H1 (cell line): ENCODE results near the gene CCDC78. TPM values are rescaled to one million over a fixed set of nuclear protein-coding genes. Genes with fewer than 3 reads are reported as not detected.
A peak's percentile ranks its signal among the peaks of the same experiment; 100 is the strongest.

ENCODE experiments used
- CEBPB ChIP-seq: IDR thresholded peaks from 2 replicates; pipeline ENCODE4 v1.6.1; 2012; ENCODE audit warnings: low read depth, low read length
- CTBP2 ChIP-seq: IDR thresholded peaks from 2 replicates; pipeline ENCODE4 v1.7.0; 2011; ENCODE audit warnings: borderline replicate concordance, mild to moderate bottlenecking, moderate library complexity, mixed read lengths, low read length; ENCODE audit not compliant: insufficient read depth, insufficient read length
- EGR1 ChIP-seq: IDR thresholded peaks from 2 replicates; pipeline ENCODE4 v1.6.1; 2011; ENCODE audit warnings: low read depth, low read length, borderline replicate concordance
- JUND ChIP-seq: IDR thresholded peaks from 2 replicates; pipeline ENCODE4 v1.6.1; 2011; ENCODE audit warnings: mild to moderate bottlenecking, improper control_type of control experiment, low read length
- NRF1 ChIP-seq: IDR thresholded peaks from 2 replicates; pipeline ENCODE4 v1.6.1; 2011; ENCODE audit warnings: mild to moderate bottlenecking, low read depth, low read length, improper control_type of control experiment
- SIN3A ChIP-seq, 2 experiments: IDR thresholded peaks in 1 of 2; conservative IDR thresholded peaks in 1 of 2; 2 replicates each; pipeline ENCODE4 v1.6.1; 2011 to 2012; ENCODE audit warnings: low read length in 2 of 2, improper control_type of control experiment in 1 of 2, low read depth in 1 of 2, mild to moderate bottlenecking in 1 of 2
- SP4 ChIP-seq: IDR thresholded peaks from 2 replicates; pipeline ENCODE4 v1.6.1; 2012; ENCODE audit warnings: low read length, inconsistent platforms
- SRF ChIP-seq: IDR thresholded peaks from 2 replicates; pipeline ENCODE4 v1.6.1; 2011; ENCODE audit warnings: mild to moderate bottlenecking, low read depth, low read length, moderate library complexity
- TBP ChIP-seq: IDR thresholded peaks from 2 replicates; pipeline ENCODE4 v1.6.1; 2011; ENCODE audit warnings: low read depth, low read length, improper control_type of control experiment
- USF2 ChIP-seq: IDR thresholded peaks from 2 replicates; pipeline ENCODE4 v1.6.1; 2011; ENCODE audit warnings: low read length, improper control_type of control experiment
- polyA plus RNA-seq, 7 experiments: library from polyadenylated mRNA; depleted of rRNA in 3 of 7; stranded (reverse) in 5 of 7; unstranded in 2 of 7; fragments of >200 nt in 5 of 7; fragments of 200-250 nt in 2 of 7; gene quantifications; 1 replicate in 5 of 7; 2 replicates in 1 of 7; 4 replicates in 1 of 7; pipeline versions ENCODE4 v1.2.1 to v1.2.3, GENCODE V29; 2011 to 2013; ENCODE audit warnings: missing spikeins in 2 of 7, mixed read lengths in 2 of 7
- total RNA-seq: library from RNA; stranded (reverse); fragmentation: NEBNext Ultra II Directional; extraction: Animal tissue kit (Norgen Biotek cat#: 25700); gene quantifications from 2 replicates; pipeline ENCODE4 v1.2.1, GENCODE V29; 2021
- TF ChIP-seq, protein P1 (sequence below): fragments of 300-600 bp; sonication (generic); IDR thresholded peaks from 2 replicates; pipeline ENCODE4 v1.7.1; 2012; ENCODE audit warnings: low read length, moderate library complexity, mild to moderate bottlenecking, inconsistent platforms; ENCODE audit not compliant: insufficient replicate concordance

The CCDC78 gene
- total and polyA plus RNA-seq, 2 of the 8 experiments (the other 6 are each of a cell fraction or from before 2014, with no cell fraction given): 7.1 to 8.5 TPM

DNA sequence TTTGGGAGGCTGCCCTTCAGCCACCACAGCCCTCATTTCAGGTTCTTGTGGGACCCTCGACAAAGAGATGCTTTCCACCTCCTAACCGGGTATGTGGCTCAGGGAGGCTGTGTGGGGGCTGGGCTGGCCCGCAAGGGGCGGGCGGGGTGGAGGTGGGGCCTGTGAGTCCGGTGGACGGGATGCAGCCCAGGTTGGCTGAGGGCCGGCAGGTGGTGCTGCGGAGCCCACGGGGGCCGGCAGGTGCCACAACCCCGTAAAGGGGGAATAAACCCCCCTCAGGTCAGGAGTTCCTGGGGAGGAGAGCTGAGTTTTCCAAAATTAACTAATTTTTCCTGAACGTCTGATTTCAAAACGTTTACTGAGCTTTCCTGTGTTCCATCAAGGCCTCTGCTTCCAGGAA is 19.5 kb upstream of the CCDC78 start (continued):
- TF ChIP-seq, protein P1, sequence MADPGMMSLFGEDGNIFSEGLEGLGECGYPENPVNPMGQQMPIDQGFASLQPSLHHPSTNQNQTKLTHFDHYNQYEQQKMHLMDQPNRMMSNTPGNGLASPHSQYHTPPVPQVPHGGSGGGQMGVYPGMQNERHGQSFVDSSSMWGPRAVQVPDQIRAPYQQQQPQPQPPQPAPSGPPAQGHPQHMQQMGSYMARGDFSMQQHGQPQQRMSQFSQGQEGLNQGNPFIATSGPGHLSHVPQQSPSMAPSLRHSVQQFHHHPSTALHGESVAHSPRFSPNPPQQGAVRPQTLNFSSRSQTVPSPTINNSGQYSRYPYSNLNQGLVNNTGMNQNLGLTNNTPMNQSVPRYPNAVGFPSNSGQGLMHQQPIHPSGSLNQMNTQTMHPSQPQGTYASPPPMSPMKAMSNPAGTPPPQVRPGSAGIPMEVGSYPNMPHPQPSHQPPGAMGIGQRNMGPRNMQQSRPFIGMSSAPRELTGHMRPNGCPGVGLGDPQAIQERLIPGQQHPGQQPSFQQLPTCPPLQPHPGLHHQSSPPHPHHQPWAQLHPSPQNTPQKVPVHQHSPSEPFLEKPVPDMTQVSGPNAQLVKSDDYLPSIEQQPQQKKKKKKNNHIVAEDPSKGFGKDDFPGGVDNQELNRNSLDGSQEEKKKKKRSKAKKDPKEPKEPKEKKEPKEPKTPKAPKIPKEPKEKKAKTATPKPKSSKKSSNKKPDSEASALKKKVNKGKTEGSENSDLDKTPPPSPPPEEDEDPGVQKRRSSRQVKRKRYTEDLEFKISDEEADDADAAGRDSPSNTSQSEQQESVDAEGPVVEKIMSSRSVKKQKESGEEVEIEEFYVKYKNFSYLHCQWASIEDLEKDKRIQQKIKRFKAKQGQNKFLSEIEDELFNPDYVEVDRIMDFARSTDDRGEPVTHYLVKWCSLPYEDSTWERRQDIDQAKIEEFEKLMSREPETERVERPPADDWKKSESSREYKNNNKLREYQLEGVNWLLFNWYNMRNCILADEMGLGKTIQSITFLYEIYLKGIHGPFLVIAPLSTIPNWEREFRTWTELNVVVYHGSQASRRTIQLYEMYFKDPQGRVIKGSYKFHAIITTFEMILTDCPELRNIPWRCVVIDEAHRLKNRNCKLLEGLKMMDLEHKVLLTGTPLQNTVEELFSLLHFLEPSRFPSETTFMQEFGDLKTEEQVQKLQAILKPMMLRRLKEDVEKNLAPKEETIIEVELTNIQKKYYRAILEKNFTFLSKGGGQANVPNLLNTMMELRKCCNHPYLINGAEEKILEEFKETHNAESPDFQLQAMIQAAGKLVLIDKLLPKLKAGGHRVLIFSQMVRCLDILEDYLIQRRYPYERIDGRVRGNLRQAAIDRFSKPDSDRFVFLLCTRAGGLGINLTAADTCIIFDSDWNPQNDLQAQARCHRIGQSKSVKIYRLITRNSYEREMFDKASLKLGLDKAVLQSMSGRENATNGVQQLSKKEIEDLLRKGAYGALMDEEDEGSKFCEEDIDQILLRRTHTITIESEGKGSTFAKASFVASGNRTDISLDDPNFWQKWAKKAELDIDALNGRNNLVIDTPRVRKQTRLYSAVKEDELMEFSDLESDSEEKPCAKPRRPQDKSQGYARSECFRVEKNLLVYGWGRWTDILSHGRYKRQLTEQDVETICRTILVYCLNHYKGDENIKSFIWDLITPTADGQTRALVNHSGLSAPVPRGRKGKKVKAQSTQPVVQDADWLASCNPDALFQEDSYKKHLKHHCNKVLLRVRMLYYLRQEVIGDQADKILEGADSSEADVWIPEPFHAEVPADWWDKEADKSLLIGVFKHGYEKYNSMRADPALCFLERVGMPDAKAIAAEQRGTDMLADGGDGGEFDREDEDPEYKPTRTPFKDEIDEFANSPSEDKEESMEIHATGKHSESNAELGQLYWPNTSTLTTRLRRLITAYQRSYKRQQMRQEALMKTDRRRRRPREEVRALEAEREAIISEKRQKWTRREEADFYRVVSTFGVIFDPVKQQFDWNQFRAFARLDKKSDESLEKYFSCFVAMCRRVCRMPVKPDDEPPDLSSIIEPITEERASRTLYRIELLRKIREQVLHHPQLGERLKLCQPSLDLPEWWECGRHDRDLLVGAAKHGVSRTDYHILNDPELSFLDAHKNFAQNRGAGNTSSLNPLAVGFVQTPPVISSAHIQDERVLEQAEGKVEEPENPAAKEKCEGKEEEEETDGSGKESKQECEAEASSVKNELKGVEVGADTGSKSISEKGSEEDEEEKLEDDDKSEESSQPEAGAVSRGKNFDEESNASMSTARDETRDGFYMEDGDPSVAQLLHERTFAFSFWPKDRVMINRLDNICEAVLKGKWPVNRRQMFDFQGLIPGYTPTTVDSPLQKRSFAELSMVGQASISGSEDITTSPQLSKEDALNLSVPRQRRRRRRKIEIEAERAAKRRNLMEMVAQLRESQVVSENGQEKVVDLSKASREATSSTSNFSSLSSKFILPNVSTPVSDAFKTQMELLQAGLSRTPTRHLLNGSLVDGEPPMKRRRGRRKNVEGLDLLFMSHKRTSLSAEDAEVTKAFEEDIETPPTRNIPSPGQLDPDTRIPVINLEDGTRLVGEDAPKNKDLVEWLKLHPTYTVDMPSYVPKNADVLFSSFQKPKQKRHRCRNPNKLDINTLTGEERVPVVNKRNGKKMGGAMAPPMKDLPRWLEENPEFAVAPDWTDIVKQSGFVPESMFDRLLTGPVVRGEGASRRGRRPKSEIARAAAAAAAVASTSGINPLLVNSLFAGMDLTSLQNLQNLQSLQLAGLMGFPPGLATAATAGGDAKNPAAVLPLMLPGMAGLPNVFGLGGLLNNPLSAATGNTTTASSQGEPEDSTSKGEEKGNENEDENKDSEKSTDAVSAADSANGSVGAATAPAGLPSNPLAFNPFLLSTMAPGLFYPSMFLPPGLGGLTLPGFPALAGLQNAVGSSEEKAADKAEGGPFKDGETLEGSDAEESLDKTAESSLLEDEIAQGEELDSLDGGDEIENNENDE: no peak
- no peak for TF ChIP-seq SP4
- no peak for TF ChIP-seq CEBPB
- 0 out of 2 replicates have a peak, but pooled peaks have one; percentile 2 for TF ChIP-seq EGR1
- no peak for TF ChIP-seq SIN3A (conservative IDR thresholded peaks at IDR 0.05 in 1 of 2, IDR thresholded peaks at IDR 0.05 in 1 of 2; ENCODE audit: low read depth in 1 of 2, low read length in 2 of 2)
- TF ChIP-seq CTBP2: no peak
- no peak for TF ChIP-seq SRF
- TF ChIP-seq NRF1: no peak
- no peak for TF ChIP-seq USF2
- no peak for TF ChIP-seq JUND
- TF ChIP-seq TBP: no peak
